GM12872 (cell line): ENCODE results near the gene MAST4.

Experiments
- TF ChIP-seq, protein P1 (sequence below): IDR thresholded peaks from 3 replicates; pipeline ENCODE4 v1.5.1; 2011; ENCODE audit warnings: low read depth, mild to moderate bottlenecking, low read length, moderate library complexity; ENCODE audit not compliant: insufficient read depth

The MAST4 gene

GRCh38 chr5:67014191-67014590 is 418.0 kb downstream of the MAST4 start:
- TF ChIP-seq, protein P1, sequence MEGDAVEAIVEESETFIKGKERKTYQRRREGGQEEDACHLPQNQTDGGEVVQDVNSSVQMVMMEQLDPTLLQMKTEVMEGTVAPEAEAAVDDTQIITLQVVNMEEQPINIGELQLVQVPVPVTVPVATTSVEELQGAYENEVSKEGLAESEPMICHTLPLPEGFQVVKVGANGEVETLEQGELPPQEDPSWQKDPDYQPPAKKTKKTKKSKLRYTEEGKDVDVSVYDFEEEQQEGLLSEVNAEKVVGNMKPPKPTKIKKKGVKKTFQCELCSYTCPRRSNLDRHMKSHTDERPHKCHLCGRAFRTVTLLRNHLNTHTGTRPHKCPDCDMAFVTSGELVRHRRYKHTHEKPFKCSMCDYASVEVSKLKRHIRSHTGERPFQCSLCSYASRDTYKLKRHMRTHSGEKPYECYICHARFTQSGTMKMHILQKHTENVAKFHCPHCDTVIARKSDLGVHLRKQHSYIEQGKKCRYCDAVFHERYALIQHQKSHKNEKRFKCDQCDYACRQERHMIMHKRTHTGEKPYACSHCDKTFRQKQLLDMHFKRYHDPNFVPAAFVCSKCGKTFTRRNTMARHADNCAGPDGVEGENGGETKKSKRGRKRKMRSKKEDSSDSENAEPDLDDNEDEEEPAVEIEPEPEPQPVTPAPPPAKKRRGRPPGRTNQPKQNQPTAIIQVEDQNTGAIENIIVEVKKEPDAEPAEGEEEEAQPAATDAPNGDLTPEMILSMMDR = no peak

DNA sequence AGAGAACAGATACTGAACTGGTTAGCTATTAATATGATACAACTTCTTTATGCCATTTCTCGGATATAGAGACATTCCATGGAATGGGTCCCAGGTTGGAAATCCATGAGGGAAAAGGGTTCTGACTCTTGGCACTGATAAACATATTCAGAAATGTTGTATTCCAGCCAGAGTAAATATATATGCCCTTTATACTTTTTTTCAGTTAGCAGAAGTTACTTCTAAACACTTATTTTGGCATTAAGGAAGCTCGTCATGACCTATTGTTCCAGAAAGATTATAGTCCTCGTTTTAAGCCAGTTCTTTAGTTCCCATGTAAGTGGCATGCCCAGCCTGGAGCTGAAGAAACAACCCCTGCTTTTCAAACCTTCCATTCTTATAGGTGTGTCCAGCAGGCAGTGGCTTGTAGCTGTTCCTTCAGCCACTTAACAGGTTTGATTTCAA is 418.8 kb downstream of the MAST4 start:
- TF ChIP-seq, protein P1 = no peak

GRCh38 chr5:67015541-67016191 is 419.5 kb downstream of the MAST4 start:
- TF ChIP-seq, protein P1 = no peak

GRCh38 chr5:67019065-67019845 is 423.1 kb downstream of the MAST4 start:
- TF ChIP-seq, protein P1 = no peak

DNA sequence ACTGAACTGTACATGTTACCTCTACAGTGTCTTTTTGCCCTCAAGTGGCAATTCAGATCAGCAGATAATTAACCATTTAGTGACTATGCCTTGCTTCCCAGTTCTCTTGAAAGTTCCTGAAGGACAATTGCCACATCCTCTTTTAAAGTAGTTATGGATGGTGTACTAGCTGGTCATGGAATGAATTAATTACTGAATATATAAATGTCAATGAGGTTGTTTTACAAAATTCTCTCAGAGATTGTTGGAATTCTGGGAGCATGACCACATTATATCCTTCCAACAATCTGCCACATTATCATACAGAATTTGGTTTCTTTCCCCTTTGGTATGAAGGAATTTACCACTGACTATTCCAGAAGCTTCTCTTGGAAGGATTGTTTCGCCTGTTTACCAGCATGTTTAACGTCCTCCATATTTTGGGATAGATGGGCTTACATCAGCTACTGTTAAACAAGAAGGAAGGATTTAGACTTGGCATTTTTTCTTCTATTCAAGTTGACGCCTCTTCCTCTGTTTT is 424.0 kb downstream of the MAST4 start:
- TF ChIP-seq, protein P1 = no peak

GRCh38 chr5:67021031-67021430 is 424.8 kb downstream of the MAST4 start:
- TF ChIP-seq, protein P1 = no peak

DNA sequence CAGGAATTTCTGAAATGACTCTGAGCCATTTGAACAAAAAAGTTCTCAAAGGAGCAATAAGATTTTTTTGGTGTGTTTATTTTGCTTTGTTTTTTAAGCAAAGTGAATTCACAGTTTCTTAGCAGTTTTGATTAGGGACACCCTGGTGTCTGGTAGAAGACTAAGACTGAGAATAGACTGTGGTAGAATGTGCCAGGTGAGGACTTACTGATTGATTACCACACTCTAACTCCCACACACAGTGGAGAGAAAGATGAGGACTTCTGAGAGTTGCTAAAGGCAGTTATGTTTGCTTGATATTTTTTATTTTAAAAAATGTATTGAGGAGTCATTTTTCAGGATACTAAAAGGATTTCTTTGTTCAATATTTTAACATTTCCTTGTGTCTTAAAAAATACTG is 425.3 kb downstream of the MAST4 start:
- TF ChIP-seq, protein P1 = no peak
